CD14-positive monocyte (primary cell): ENCODE measurements around the gene SEPTIN8. TPM values are rescaled to one million over a fixed set of nuclear protein-coding genes. Genes with fewer than 3 reads are reported as not detected.

Experiments used
- DNase-seq, 3 donors: peaks; one replicate each; pipeline ENCODE4 v3.0.0-alpha.2; 2011 to 2022
- H2AFZ ChIP-seq: 2 replicates; pipeline ENCODE4 v1.6.0; 2012; ENCODE audit warnings: mild to moderate bottlenecking, low read depth, low read length, inconsistent platforms; ENCODE audit not compliant: insufficient read depth, poor library complexity, severe bottlenecking
- H3K27ac ChIP-seq, 2 donors: 1 replicate in 1 of 2; 2 replicates in 1 of 2; pipeline ENCODE4 v1.5.1; 2012 to 2013; ENCODE audit warnings: low read length in 2 of 2, control low read depth in 1 of 2, inconsistent platforms in 1 of 2, low read depth in 1 of 2, mild to moderate bottlenecking in 1 of 2
- H3K27me3 ChIP-seq, 2 donors: one replicate each; pipeline versions ENCODE4 v1.6.0 to v1.6.1; 2011 to 2013; ENCODE audit warnings: low read length in 2 of 2; ENCODE audit not compliant: control insufficient read depth in 2 of 2, insufficient read depth in 2 of 2
- H3K36me3 ChIP-seq, 2 donors: replicated peaks in 1 of 2; 1 replicate in 1 of 2; 2 replicates in 1 of 2; pipeline versions ENCODE4 v1.5.1 to v1.6.1; 2012 to 2013; ENCODE audit warnings: low read length in 2 of 2, control low read depth in 1 of 2, inconsistent platforms in 1 of 2, mild to moderate bottlenecking in 1 of 2; ENCODE audit not compliant: insufficient read depth in 2 of 2, control insufficient read depth in 1 of 2
- H3K4me1 ChIP-seq, 2 donors: 1 replicate in 1 of 2; 2 replicates in 1 of 2; pipeline versions ENCODE4 v1.5.1 to v1.6.1; 2012 to 2013; ENCODE audit warnings: low read length in 2 of 2, control low read depth in 1 of 2, inconsistent platforms in 1 of 2, mild to moderate bottlenecking in 1 of 2, moderate library complexity in 1 of 2; ENCODE audit not compliant: insufficient read depth in 2 of 2, control insufficient read depth in 1 of 2
- H3K4me2 ChIP-seq: replicated peaks from 2 replicates; pipeline ENCODE3; 2012; ENCODE audit warnings: low read length, moderate library complexity, mild to moderate bottlenecking; ENCODE audit not compliant: poor library complexity, severe bottlenecking; ENCODE audit errors: extremely low read depth
- H3K4me3 ChIP-seq, 3 experiments: fragments of 200-600 bp in 1 of 3; sonication (generic) in 1 of 3; replicated peaks in 1 of 3; 1 replicate in 2 of 3; 2 replicates in 1 of 3; pipeline ENCODE4 v1.5.1; 2011 to 2013; ENCODE audit warnings: low read length in 3 of 3, mild to moderate bottlenecking in 3 of 3, control low read depth in 2 of 3, low read depth in 2 of 3, inconsistent platforms in 1 of 3, moderate library complexity in 1 of 3
- H3K79me2 ChIP-seq: 2 replicates; pipeline ENCODE4 v1.6.0; 2012; ENCODE audit warnings: mild to moderate bottlenecking, control low read depth, inconsistent platforms, low read length, moderate library complexity; ENCODE audit not compliant: insufficient read depth
- H3K9ac ChIP-seq: 2 replicates; pipeline ENCODE4 v1.6.0; 2017; ENCODE audit warnings: low read length, mild to moderate bottlenecking; ENCODE audit not compliant: insufficient read depth, poor library complexity, severe bottlenecking
- H3K9me3 ChIP-seq, 2 donors: replicated peaks in 1 of 2; 1 replicate in 1 of 2; 2 replicates in 1 of 2; pipeline versions ENCODE4 v1.5.1 to v1.6.1; 2012 to 2013; ENCODE audit warnings: low read length in 2 of 2, control low read depth in 1 of 2; ENCODE audit not compliant: control insufficient read depth in 1 of 2, insufficient read depth in 1 of 2
- H4K20me1 ChIP-seq: 2 replicates; pipeline ENCODE4 v1.6.0; 2012; ENCODE audit warnings: mild to moderate bottlenecking, low read length, control low read depth, moderate library complexity; ENCODE audit not compliant: insufficient read depth
- H3K27ac Mint-ChIP-seq, 7 donors: one replicate each; pipeline ENCODE4 v1.8.0; 2020; ENCODE audit warnings: mild to moderate bottlenecking in 7 of 7, mixed read lengths in 7 of 7, moderate library complexity in 6 of 7, inconsistent platforms in 2 of 7
- H3K27me3 Mint-ChIP-seq, 3 donors: one replicate each; pipeline ENCODE4 v1.8.0; 2021 to 2022; ENCODE audit warnings: low read depth in 3 of 3, mild to moderate bottlenecking in 3 of 3, mixed read lengths in 3 of 3, moderate library complexity in 3 of 3, inconsistent platforms in 1 of 3
- H3K36me3 Mint-ChIP-seq, 2 donors: one replicate each; pipeline ENCODE4 v1.8.0; 2020; ENCODE audit warnings: mixed read lengths in 2 of 2, inconsistent platforms in 1 of 2, mild to moderate bottlenecking in 1 of 2
- H3K4me1 Mint-ChIP-seq: one replicate; pipeline ENCODE4 v1.8.0; 2020; ENCODE audit warnings: mild to moderate bottlenecking, mixed read lengths
- H3K4me3 Mint-ChIP-seq, 2 donors: one replicate each; pipeline ENCODE4 v1.8.0; 2020; ENCODE audit warnings: mild to moderate bottlenecking in 2 of 2, mixed read lengths in 2 of 2, moderate library complexity in 1 of 2
- H3K9me3 Mint-ChIP-seq, 7 donors: one replicate each; pipeline ENCODE4 v1.8.0; 2020 to 2022; ENCODE audit warnings: mixed read lengths in 7 of 7, mild to moderate bottlenecking in 6 of 7, moderate library complexity in 6 of 7, inconsistent platforms in 2 of 7
- CTCF ChIP-seq: fragments of 200-600 bp; IDR thresholded peaks from one replicate; pipeline ENCODE4 v1.8.0; 2022; ENCODE audit warnings: antibody characterized with exemption, mild to moderate bottlenecking
- WGBS: methylation state at CpG from one replicate; pipeline ENCODE4 v1.1.5; 2013; ENCODE audit warnings: missing lambda C conversion rate; ENCODE audit not compliant: insufficient coverage; 5-methylcytosine and 5-hydroxymethylcytosine counted together
- intact Hi-C, 2 donors: fragments of 100-400 bp; cut with micrococcal nuclease; formaldehyde crosslinking; loops; one replicate each; pipeline versions ENCODE4 v1.15.0 to v1.15.1; 2023
- polyA plus RNA-seq, 3 donors: library from polyadenylated mRNA; depleted of rRNA in 1 of 3; unstranded in 2 of 3; stranded (reverse) in 1 of 3; fragments of 300-500 nt in 2 of 3; fragments of >200 nt in 1 of 3; fragmentation: Illumina TruSeq in 2 of 3; gene quantifications; 1 replicate in 2 of 3; 2 replicates in 1 of 3; pipeline ENCODE4 v1.2.3, GENCODE V29; 2012 to 2021

SEPTIN8 gene
- polyA plus RNA-seq, 3 donors, result 0.36 to 5.0 (median 0.54) TPM

- no peak for TF ChIP-seq CTCF
- no peaks in the 10 kb centered on the region for H4K20me1 ChIP-seq
- intact Hi-C loops, result no loop called here
- H3K4me1 Mint-ChIP-seq, result peaks cover 22% of the 10 kb centered on the region
- H3K79me2 ChIP-seq, result no peaks in the 10 kb centered on the region
- peak overlapping the region; percentile 46 to 76 (median 61) for H3K4me3 ChIP-seq
- under 1% methylated on average over 40 of the region's 40 CpGs for WGBS
- no peaks in the 10 kb centered on the region for H3K36me3 ChIP-seq
- H3K9ac ChIP-seq, result peak overlapping the region; percentile 59
- peaks cover 16 to 19% of the 10 kb centered on the region in 2 donors for H3K4me1 ChIP-seq
- peak overlapping the region; percentile 80 for H3K4me2 ChIP-seq
- peaks cover 63 to 84% (median 63%) of the 10 kb centered on the region in 3 donors for H3K27me3 Mint-ChIP-seq
- H3K27me3 ChIP-seq, result peaks cover 46 to 73% of the 10 kb centered on the region in 2 donors
- H2AFZ ChIP-seq, result peak overlapping the region; percentile 88
- peaks cover 3 to 9% of the 10 kb centered on the region in 2 donors for H3K9me3 ChIP-seq
- no peak overlapping the region for H3K4me3 Mint-ChIP-seq
- no peak for DNase-seq
- peaks cover 3 to 4% of the 10 kb centered on the region in 2 donors for H3K36me3 Mint-ChIP-seq
- no peak overlapping the region for H3K27ac Mint-ChIP-seq
- H3K9me3 Mint-ChIP-seq, result peaks cover 0 to 11% (median 3%) of the 10 kb centered on the region in 7 donors
- H3K27ac ChIP-seq, result no peak overlapping the region
Measured at GRCh38 chr5:132776938-132777208, 166 bp downstream of the SEPTIN8 start.

GRCh38 chr5:132776131-132776937, 705 bp downstream of the SEPTIN8 start:
- peak overlapping the region; percentile 58 to 81 for H3K4me3 Mint-ChIP-seq
- Histone ChIP-seq H3K4me1 (peaks cover 15 to 17% of the 10 kb centered on the region in 2 donors), H3K4me3 (peak overlapping the region; percentile 31 to 76 (median 46)), H3K4me2 (peak overlapping the region; percentile 80), H3K79me2 (no peaks in the 10 kb centered on the region), H3K36me3 (no peaks in the 10 kb centered on the region), H3K9ac (peak overlapping the region; percentile 59), H3K27me3 (peaks cover 46 to 69% of the 10 kb centered on the region in 2 donors), H3K27ac (no peak overlapping the region), H4K20me1 (no peaks in the 10 kb centered on the region), H2AFZ (peak overlapping the region; percentile 88), H3K9me3 (peaks cover 3 to 9% of the 10 kb centered on the region in 2 donors)
- peaks cover 21% of the 10 kb centered on the region for H3K4me1 Mint-ChIP-seq
- H3K27me3 Mint-ChIP-seq, result peaks cover 58 to 80% (median 60%) of the 10 kb centered on the region in 3 donors
- no peak for TF ChIP-seq CTCF
- intact Hi-C loops, result no loop called here
- H3K36me3 Mint-ChIP-seq, result peaks cover 3 to 4% of the 10 kb centered on the region in 2 donors
- H3K27ac Mint-ChIP-seq, result no peak overlapping the region
- H3K9me3 Mint-ChIP-seq, result peaks cover 0 to 11% (median 1%) of the 10 kb centered on the region in 7 donors
- WGBS, result 10% methylated on average over 38 of the region's 39 CpGs
- DNase-seq, result no peak
